ENCODE data around the gene ADD2. TPM values are rescaled to one million over a fixed set of nuclear protein-coding genes. Genes with fewer than 3 reads are reported as not detected.

Gene ADD2
- total RNA-seq, 1 donor from 2014 or later = 10.2 TPM

GRCh38 chr2:70708376-70709199 is 59.4 kb downstream of the ADD2 start:
- no peak overlapping the region for H3K27ac ChIP-seq
- no peaks in the 10 kb centered on the region for H3K27me3 ChIP-seq
- H3K36me3 ChIP-seq = no peaks in the 10 kb centered on the region
- intact Hi-C loops (cut with DNase I) = no loop called here
- no peak for DNase-seq (ENCODE audit: low spot score in 2 of 2)
- H3K4me3 ChIP-seq = no peak overlapping the region
- H3K9me3 ChIP-seq = no peaks in the 10 kb centered on the region
- TF ChIP-seq CTCF (IDR thresholded peaks at IDR 0.05) = no peak
- H3K4me1 ChIP-seq = no peaks in the 10 kb centered on the region

GRCh38 chr2:70707706-70708105 is 60.3 kb downstream of the ADD2 start:
- Histone ChIP-seq H3K9me3 (no peaks in the 10 kb centered on the region), H3K4me1 (no peaks in the 10 kb centered on the region), H3K4me3 (no peak overlapping the region), H3K27me3 (no peaks in the 10 kb centered on the region), H3K36me3 (no peaks in the 10 kb centered on the region), H3K27ac (no peak overlapping the region)
- no peak for DNase-seq (ENCODE audit: low spot score in 2 of 2)
- intact Hi-C loops (cut with DNase I) = no loop called here
- no peak for TF ChIP-seq CTCF (IDR thresholded peaks at IDR 0.05)

- no peak for TF ChIP-seq CTCF (IDR thresholded peaks at IDR 0.05)
- peak in 1 of 2 donors; percentile 47 for DNase-seq (ENCODE audit: low spot score in 2 of 2)
- intact Hi-C loops (cut with DNase I) = no loop called here
These were observed 61.8 kb downstream of the ADD2 start for GRCh38 chr2:70706026-70706795.

GRCh38 chr2:70705160-70705850 is 62.7 kb downstream of the ADD2 start:
- H3K9me3 ChIP-seq = no peaks in the 10 kb centered on the region
- H3K4me3 ChIP-seq = no peak overlapping the region
- no peaks in the 10 kb centered on the region for H3K4me1 ChIP-seq
- H3K27ac ChIP-seq = no peak overlapping the region
- intact Hi-C loops (cut with DNase I) = no loop called here
- peak in 1 of 2 donors; percentile 31 for DNase-seq (ENCODE audit: low spot score in 2 of 2)
- H3K36me3 ChIP-seq = no peaks in the 10 kb centered on the region
- TF ChIP-seq CTCF (IDR thresholded peaks at IDR 0.05) = no peak
- no peaks in the 10 kb centered on the region for H3K27me3 ChIP-seq

More at GRCh38 chr2:70706026-70706795, 61.8 kb downstream of the ADD2 start:
- Histone ChIP-seq H3K27me3 (no peaks in the 10 kb centered on the region), H3K36me3 (no peaks in the 10 kb centered on the region), H3K9me3 (no peaks in the 10 kb centered on the region), H3K4me3 (no peak overlapping the region), H3K27ac (no peak overlapping the region), H3K4me1 (no peaks in the 10 kb centered on the region)

- intact Hi-C loops (cut with DNase I) = no loop called here
- peak in 1 of 2 donors; percentile 53 for DNase-seq (ENCODE audit: low spot score in 2 of 2)
- H3K27ac ChIP-seq = no peak overlapping the region
These were observed 64.0 kb downstream of the ADD2 start for GRCh38 chr2:70703900-70704549.

More at GRCh38 chr2:70703900-70704549, 64.0 kb downstream of the ADD2 start:
- no peak for TF ChIP-seq CTCF (IDR thresholded peaks at IDR 0.05)
- no peak overlapping the region for H3K4me3 ChIP-seq
- H3K36me3 ChIP-seq = no peaks in the 10 kb centered on the region
- H3K4me1 ChIP-seq = no peaks in the 10 kb centered on the region
- no peaks in the 10 kb centered on the region for H3K27me3 ChIP-seq
- no peaks in the 10 kb centered on the region for H3K9me3 ChIP-seq
